NT2/D1 (cell line): ENCODE results near the gene GCSH.

Source experiments
- SUZ12 ChIP-seq: IDR thresholded peaks from 2 replicates; pipeline ENCODE4 v1.6.1; 2011; ENCODE audit not compliant: insufficient read length, insufficient read depth; ENCODE audit errors: extremely low read depth
- YY1 ChIP-seq: IDR thresholded peaks from 2 replicates; pipeline ENCODE4 v1.6.1; 2011; ENCODE audit not compliant: insufficient read length, insufficient read depth
- ZNF274 ChIP-seq: IDR thresholded peaks from 2 replicates; pipeline ENCODE4 v1.6.1; 2011; ENCODE audit warnings: mild to moderate bottlenecking, low read depth, low read length

- TF ChIP-seq SUZ12 (no peak), ZNF274 (no peak), YY1 (no peak)
Measured at GRCh38 chr16:81116285-81116684, 20.1 kb upstream of the GCSH start.
